ENCODE measurements around the gene CACHD1. TPM values are rescaled to one million over a fixed set of nuclear protein-coding genes. Genes with fewer than 3 reads are reported as not detected.
A peak's percentile ranks its signal among the peaks of the same experiment; 100 is the strongest.

The CACHD1 gene
- total and polyA plus RNA-seq, 2 of the 8 experiments (the other 6 are each of a cell fraction or from before 2014, with no cell fraction given): 22.2 to 42.5 TPM

DNA sequence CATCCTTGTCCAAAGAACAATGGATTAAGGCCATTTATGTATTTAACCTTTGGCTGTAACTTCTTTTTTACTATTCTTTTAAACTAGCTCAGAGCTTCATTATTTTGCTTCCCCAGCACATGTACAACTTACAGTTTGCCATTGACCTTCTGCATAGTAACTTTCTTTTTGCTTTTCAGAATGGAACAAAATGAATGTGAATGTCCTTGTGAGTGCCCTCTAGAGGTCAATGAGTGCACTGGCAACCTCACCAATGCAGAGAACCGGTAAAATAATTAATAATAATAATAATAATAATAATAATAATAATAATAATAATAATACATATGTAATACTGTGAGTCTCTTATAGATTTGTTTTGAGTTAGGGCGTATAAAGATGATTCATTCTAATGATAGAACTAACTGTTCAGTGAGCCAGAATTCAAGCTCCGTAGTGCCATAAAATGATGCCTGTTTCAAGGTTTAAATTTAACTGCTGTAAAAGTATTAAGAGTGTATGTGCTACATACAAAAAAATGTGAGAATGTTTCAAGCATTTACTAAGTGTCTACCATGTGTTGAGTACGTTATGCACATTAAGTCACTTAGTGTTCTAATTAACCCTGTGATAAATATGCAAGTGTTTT lies 205.9 kb downstream of the CACHD1 start:
- Histone ChIP-seq H3K4ac (replicated peaks; ENCODE audit: insufficient read length, low read depth, low read length) (no peak overlapping the region), H2BK5ac (ENCODE audit: low read depth, low read length) (no peak overlapping the region), H3K9ac (replicated peaks in 1 of 4; ENCODE audit: extremely low read depth in 1 of 4, low read depth in 3 of 4, low read length in 3 of 4) (no peak overlapping the region), H3K9me3 (ENCODE audit: insufficient read depth in 2 of 2, low read depth in 1 of 2, low read length in 1 of 2) (no peaks in the 10 kb centered on the region), H4K20me1 (replicated peaks in 1 of 2; ENCODE audit: control insufficient read depth in 1 of 2, insufficient read depth in 2 of 2, low read length in 2 of 2) (peaks cover 2 to 4% of the 10 kb centered on the region in 2 experiments), H3K56ac (replicated peaks; ENCODE audit: insufficient read length, low read depth, low read length) (no peak overlapping the region), H3K79me2 (ENCODE audit: control insufficient read depth in 1 of 2, insufficient read depth in 2 of 2, low read length in 2 of 2) (no peaks in the 10 kb centered on the region), H2AFZ (ENCODE audit: low read length) (no peak overlapping the region), H3K23ac (ENCODE audit: insufficient read length) (no peak overlapping the region), H3K36me3 (ENCODE audit: control insufficient read depth in 2 of 4, insufficient read depth in 4 of 4, low read length in 3 of 4) (peaks cover 25 to 97% (median 71%) of the 10 kb centered on the region in 4 experiments), H2BK120ac (replicated peaks; ENCODE audit: low read depth, low read length) (no peak overlapping the region), H3K4me2 (ENCODE audit: insufficient read depth in 1 of 2, low read depth in 2 of 2, low read length in 2 of 2) (no peak overlapping the region), H3K4me3 (ENCODE audit: extremely low read depth in 1 of 4, insufficient read depth in 2 of 4, low read depth in 3 of 4, low read length in 4 of 4) (no peak overlapping the region), H3K23me2 (ENCODE audit: low read depth, low read length) (no peaks in the 10 kb centered on the region), H2AK5ac (ENCODE audit: low read depth, low read length) (no peak overlapping the region), H3K18ac (ENCODE audit: extremely low read depth, low read length) (no peak overlapping the region), H3K27ac (ENCODE audit: low read depth, low read length) (no peak overlapping the region), H2BK15ac (ENCODE audit: low read length) (no peak overlapping the region), H3K79me1 (ENCODE audit: low read depth, low read length) (no peaks in the 10 kb centered on the region), H4K91ac (replicated peaks; ENCODE audit: insufficient read length, low read length) (no peak overlapping the region), H4K5ac (ENCODE audit: insufficient read length, low read depth, low read length) (no peak overlapping the region), H2BK20ac (ENCODE audit: low read length) (no peak overlapping the region), H4K8ac (ENCODE audit: extremely low read depth, insufficient read depth, low read length) (no peak overlapping the region), H2BK12ac (ENCODE audit: low read depth, low read length) (no peak overlapping the region), H3K27me3 (replicated peaks in 1 of 4; ENCODE audit: control insufficient read depth in 3 of 4, extremely low read depth in 1 of 4, insufficient read depth in 3 of 4, low read length in 3 of 4) (no peaks in the 10 kb centered on the region), H3K4me1 (replicated peaks in 1 of 4; ENCODE audit: control insufficient read depth in 3 of 4, insufficient read depth in 4 of 4, low read length in 3 of 4) (no peaks in the 10 kb centered on the region), H3K14ac (ENCODE audit: insufficient read length) (no peak overlapping the region)
- POLR2A ChIA-PET (ENCODE audit: partially characterized antibody): no interaction called here
- CTCF ChIA-PET (ENCODE audit: partially characterized antibody): interaction anchor here (0.6 to 5.0 kb wide), 41 partner anchors 10 to 512 kb away, joined by 3 to 72 read pairs (median 4); no protein-coding TSS in a partner anchor
- FAIRE-seq: no peak
- TF ChIP-seq CBX5 (IDR thresholded peaks at IDR 0.05; ENCODE audit: low read depth, low read length): no peak
- peak; percentile 22 to 31; a peak in 2 of 4 replicates for TF ChIP-seq RAD21 (IDR thresholded peaks at IDR 0.05 in 1 of 2, conservative IDR thresholded peaks at IDR 0.05 in 1 of 2; ENCODE audit: low read depth in 2 of 2, low read length in 2 of 2)
- TF ChIP-seq, protein P1, sequence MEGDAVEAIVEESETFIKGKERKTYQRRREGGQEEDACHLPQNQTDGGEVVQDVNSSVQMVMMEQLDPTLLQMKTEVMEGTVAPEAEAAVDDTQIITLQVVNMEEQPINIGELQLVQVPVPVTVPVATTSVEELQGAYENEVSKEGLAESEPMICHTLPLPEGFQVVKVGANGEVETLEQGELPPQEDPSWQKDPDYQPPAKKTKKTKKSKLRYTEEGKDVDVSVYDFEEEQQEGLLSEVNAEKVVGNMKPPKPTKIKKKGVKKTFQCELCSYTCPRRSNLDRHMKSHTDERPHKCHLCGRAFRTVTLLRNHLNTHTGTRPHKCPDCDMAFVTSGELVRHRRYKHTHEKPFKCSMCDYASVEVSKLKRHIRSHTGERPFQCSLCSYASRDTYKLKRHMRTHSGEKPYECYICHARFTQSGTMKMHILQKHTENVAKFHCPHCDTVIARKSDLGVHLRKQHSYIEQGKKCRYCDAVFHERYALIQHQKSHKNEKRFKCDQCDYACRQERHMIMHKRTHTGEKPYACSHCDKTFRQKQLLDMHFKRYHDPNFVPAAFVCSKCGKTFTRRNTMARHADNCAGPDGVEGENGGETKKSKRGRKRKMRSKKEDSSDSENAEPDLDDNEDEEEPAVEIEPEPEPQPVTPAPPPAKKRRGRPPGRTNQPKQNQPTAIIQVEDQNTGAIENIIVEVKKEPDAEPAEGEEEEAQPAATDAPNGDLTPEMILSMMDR (IDR thresholded peaks at IDR 0.05; ENCODE audit: control extremely low read depth in 1 of 3, insufficient read depth in 1 of 3, low read depth in 1 of 3, low read length in 3 of 3): peak in 1 of 3 experiments; percentile 56; a peak in 1 of 4 replicates
- WGBS, 2 experiments (ENCODE audit: extremely low coverage in 1 of 2, insufficient coverage in 1 of 2, insufficient read length in 1 of 2, insufficient replicate concordance in 2 of 2, low coverage in 1 of 2, low lambda C conversion rate in 2 of 2, missing lambda C conversion rate in 1 of 2): 83% methylated on average over 4 of the region's 4 CpGs; no CpG with 5 or more reads in 1 of the 2 experiments
- no peak for DNase-seq (ENCODE audit: low read depth in 1 of 2, low spot score in 2 of 2)

Data from H1 (cell line).